Measurements from ENCODE around the gene PARD3B. TPM values are rescaled to one million over a fixed set of nuclear protein-coding genes. Genes with fewer than 3 reads are reported as not detected.
A peak's percentile ranks its signal among the peaks of the same experiment; 100 is the strongest.

Gene PARD3B
- polyA plus RNA-seq, 6 donors from 2014 or later = not detected

GRCh38 chr2:205056151-205056561 is 510.9 kb downstream of the PARD3B start:
- Mint-ChIP-seq H3K4me1 (no peaks in the 10 kb centered on the region), H3K9me3 (peaks cover 0 to 9% (median 0%) of the 10 kb centered on the region in 7 donors), H3K27me3 (no peaks in the 10 kb centered on the region), H3K27ac (no peak overlapping the region), H3K36me3 (no peaks in the 10 kb centered on the region), H3K4me3 (no peak overlapping the region)
- ATAC-seq (ENCODE audit: low read depth in 2 of 2) = no peak
- DNase-seq = no peak

DNA sequence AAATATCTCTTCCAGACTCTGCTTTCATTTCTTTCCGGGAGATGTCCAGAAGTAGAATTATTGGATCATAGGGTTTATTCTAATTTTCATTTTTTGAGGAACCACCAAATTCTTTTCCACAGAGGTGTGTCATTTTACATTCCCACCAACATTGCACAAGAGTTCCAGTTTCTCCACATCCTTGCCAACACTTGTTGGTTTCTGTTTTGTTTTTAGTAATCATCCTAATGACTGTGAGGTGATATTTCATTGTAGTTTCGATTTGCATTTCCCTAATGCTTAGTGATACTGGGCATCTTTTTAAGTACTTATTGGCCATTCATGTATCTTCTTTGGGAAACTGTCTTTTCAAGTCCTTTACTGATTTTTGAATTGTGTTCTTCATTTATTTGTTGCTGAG is 513.1 kb downstream of the PARD3B start:
- H3K4me3 Mint-ChIP-seq = no peak overlapping the region
- no peak for ATAC-seq (ENCODE audit: low read depth in 2 of 2)

GRCh38 chr2:205060269-205060668 is 515.0 kb downstream of the PARD3B start:
- Mint-ChIP-seq H3K27ac (no peak overlapping the region), H3K36me3 (no peaks in the 10 kb centered on the region), H3K4me1 (no peaks in the 10 kb centered on the region), H3K4me3 (no peak overlapping the region), H3K9me3 (peaks cover 0 to 9% (median 0%) of the 10 kb centered on the region in 7 donors), H3K27me3 (no peaks in the 10 kb centered on the region)
- no peak for DNase-seq
- no peak for ATAC-seq (ENCODE audit: low read depth in 2 of 2)

More for the DNA sequence above, 513.1 kb downstream of the PARD3B start:
- Mint-ChIP-seq H3K36me3 (no peaks in the 10 kb centered on the region), H3K27me3 (no peaks in the 10 kb centered on the region), H3K9me3 (peaks cover 0 to 9% (median 0%) of the 10 kb centered on the region in 7 donors), H3K27ac (no peak overlapping the region), H3K4me1 (no peaks in the 10 kb centered on the region)
- no peak for DNase-seq

- Mint-ChIP-seq H3K36me3 (no peaks in the 10 kb centered on the region), H3K9me3 (no peaks in the 10 kb centered on the region), H3K4me3 (no peak overlapping the region), H3K4me1 (no peaks in the 10 kb centered on the region), H3K27me3 (no peaks in the 10 kb centered on the region), H3K27ac (no peak overlapping the region)
- ATAC-seq (ENCODE audit: low read depth in 2 of 2) (no peak), DNase-seq (no peak)
Observed at GRCh38 chr2:205066081-205066480, 520.8 kb downstream of the PARD3B start.

- Mint-ChIP-seq H3K9me3 (no peaks in the 10 kb centered on the region), H3K4me3 (no peak overlapping the region), H3K27me3 (no peaks in the 10 kb centered on the region), H3K36me3 (no peaks in the 10 kb centered on the region), H3K4me1 (no peaks in the 10 kb centered on the region), H3K27ac (no peak overlapping the region)
- no peak for DNase-seq
- no peak for ATAC-seq (ENCODE audit: low read depth in 2 of 2)
Observed at GRCh38 chr2:205069928-205070327, 524.7 kb downstream of the PARD3B start.

- Mint-ChIP-seq H3K9me3 (no peaks in the 10 kb centered on the region), H3K4me3 (no peak overlapping the region), H3K36me3 (no peaks in the 10 kb centered on the region), H3K4me1 (no peaks in the 10 kb centered on the region), H3K27me3 (no peaks in the 10 kb centered on the region), H3K27ac (no peak overlapping the region)
- no peak for ATAC-seq (ENCODE audit: low read depth in 2 of 2)
- no peak for DNase-seq
Observed at GRCh38 chr2:205070889-205071288, 525.6 kb downstream of the PARD3B start.

DNA sequence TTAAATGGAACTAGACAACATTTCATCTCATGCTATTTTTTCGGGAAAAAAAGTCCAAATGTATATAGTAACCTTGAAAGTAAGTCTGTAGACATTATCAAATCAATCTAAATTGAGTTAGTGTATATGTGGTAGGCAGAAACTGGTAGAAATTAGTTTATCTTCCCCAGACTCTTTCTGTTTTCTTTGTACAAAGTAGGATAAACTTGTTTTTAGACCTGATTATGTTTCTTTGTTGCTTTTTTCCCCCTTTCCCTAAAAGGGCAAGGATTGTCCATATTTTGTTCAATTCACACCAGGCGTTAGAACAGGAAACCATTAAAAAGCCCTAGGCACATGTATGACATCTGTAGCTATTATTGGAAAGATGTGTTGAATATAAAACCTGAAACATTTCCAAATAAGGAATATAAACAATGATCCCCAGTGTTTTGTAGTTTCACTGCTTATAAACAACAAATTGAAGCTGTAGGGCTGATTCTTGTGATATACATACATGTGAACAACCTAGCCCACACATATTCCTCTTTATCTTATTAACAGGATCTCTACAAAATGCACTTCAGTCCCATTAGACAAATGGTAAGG is 528.3 kb downstream of the PARD3B start:
- H3K4me3 Mint-ChIP-seq = no peak overlapping the region
- DNase-seq (no peak), ATAC-seq (ENCODE audit: low read depth in 2 of 2) (no peak)
- H3K9me3 Mint-ChIP-seq = no peaks in the 10 kb centered on the region
- H3K27ac Mint-ChIP-seq = no peak overlapping the region
- H3K36me3 Mint-ChIP-seq = no peaks in the 10 kb centered on the region
- no peaks in the 10 kb centered on the region for H3K4me1 Mint-ChIP-seq
- no peaks in the 10 kb centered on the region for H3K27me3 Mint-ChIP-seq

- Mint-ChIP-seq H3K27ac (no peak overlapping the region), H3K9me3 (no peaks in the 10 kb centered on the region), H3K36me3 (no peaks in the 10 kb centered on the region), H3K4me3 (peak overlapping the region in 1 of 8 donors; percentile 53), H3K4me1 (no peaks in the 10 kb centered on the region), H3K27me3 (no peaks in the 10 kb centered on the region)
- DNase-seq (no peak), ATAC-seq (ENCODE audit: low read depth in 2 of 2) (no peak)
Observed at GRCh38 chr2:205076405-205076804, 531.1 kb downstream of the PARD3B start.

DNA sequence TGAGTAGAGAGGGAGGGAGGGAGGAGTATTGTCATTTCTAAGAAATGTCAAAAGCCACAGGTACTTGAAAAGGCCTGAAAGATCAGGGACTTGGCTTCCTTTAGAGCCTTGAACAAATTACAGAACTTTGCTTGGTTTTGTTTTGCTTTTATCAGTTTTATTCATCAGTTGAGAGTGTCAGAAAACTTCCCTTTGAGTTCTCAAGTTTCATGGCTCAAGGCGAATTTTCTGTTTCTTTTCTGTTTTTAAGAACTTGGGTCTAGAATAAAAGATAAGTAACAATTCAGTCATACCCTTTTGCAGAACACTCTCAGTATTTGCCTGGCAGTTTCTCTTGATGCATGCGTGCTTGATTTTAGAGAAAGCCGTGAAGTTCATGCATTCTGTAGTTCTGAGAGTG is 531.9 kb downstream of the PARD3B start:
- no peak for DNase-seq
- ATAC-seq (ENCODE audit: low read depth in 2 of 2) = no peak
- Mint-ChIP-seq H3K4me3 (no peak overlapping the region), H3K9me3 (no peaks in the 10 kb centered on the region), H3K4me1 (no peaks in the 10 kb centered on the region), H3K27ac (no peak overlapping the region), H3K36me3 (no peaks in the 10 kb centered on the region), H3K27me3 (no peaks in the 10 kb centered on the region)

DNA sequence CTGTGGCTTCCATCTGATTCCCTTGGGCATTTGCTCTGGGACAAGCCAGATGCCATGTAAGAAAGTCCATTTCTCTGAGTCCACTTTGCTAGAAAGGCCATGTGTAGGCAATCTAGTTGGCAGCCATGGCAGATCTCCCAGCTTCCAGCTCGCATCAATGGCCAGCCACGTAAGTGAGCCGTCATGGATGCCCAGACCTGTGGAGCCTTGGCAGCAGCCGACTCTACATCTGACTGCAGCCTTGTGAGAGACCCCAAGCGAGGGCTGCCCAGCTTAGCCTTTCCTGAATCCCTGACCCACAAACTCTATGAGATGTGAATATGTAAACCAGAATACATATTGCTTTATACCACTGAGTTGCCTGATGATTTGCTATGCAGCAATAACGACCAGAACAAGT is 533.5 kb downstream of the PARD3B start:
- no peak for ATAC-seq (ENCODE audit: low read depth in 2 of 2)
- DNase-seq = no peak
- Mint-ChIP-seq H3K9me3 (no peaks in the 10 kb centered on the region), H3K27me3 (no peaks in the 10 kb centered on the region), H3K36me3 (no peaks in the 10 kb centered on the region), H3K4me3 (no peak overlapping the region), H3K4me1 (no peaks in the 10 kb centered on the region), H3K27ac (no peak overlapping the region)

- H3K4me3 Mint-ChIP-seq = no peak overlapping the region
- no peak for DNase-seq
Observed at GRCh38 chr2:205079173-205079572, 533.9 kb downstream of the PARD3B start.

GRCh38 chr2:205086662-205087061 is 541.4 kb downstream of the PARD3B start:
- ATAC-seq (ENCODE audit: low read depth in 2 of 2) (no peak), DNase-seq (no peak)
- H3K27ac Mint-ChIP-seq = no peak overlapping the region
- H3K4me3 Mint-ChIP-seq = no peak overlapping the region
- H3K27me3 Mint-ChIP-seq = no peaks in the 10 kb centered on the region
- no peaks in the 10 kb centered on the region for H3K4me1 Mint-ChIP-seq
- H3K9me3 Mint-ChIP-seq = peaks cover 0 to 4% (median 0%) of the 10 kb centered on the region in 7 donors
- H3K36me3 Mint-ChIP-seq = no peaks in the 10 kb centered on the region

More at GRCh38 chr2:205079173-205079572, 533.9 kb downstream of the PARD3B start:
- Mint-ChIP-seq H3K36me3 (no peaks in the 10 kb centered on the region), H3K27ac (no peak overlapping the region), H3K9me3 (no peaks in the 10 kb centered on the region), H3K4me1 (no peaks in the 10 kb centered on the region), H3K27me3 (no peaks in the 10 kb centered on the region)
- no peak for ATAC-seq (ENCODE audit: low read depth in 2 of 2)

DNA sequence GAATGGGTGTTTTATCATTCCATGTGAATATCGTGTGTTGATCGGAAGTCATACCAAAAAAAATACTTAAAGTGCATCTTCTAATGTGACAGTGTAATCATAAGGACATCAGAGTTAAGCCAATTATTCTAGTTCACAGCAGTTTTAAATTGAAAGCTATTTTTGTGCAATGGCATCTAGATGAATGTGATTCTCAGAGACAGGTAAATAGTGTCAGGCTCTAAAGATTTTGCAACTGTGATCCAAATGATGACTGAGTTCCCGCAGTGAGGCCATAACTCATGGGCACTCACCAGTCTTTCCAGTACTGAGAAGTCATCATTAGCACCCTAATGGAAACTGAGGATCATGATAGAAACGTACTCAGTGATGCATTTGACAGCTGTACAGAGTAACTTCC is 542.6 kb downstream of the PARD3B start:
- Mint-ChIP-seq H3K4me1 (no peaks in the 10 kb centered on the region), H3K27ac (no peak overlapping the region), H3K36me3 (no peaks in the 10 kb centered on the region), H3K4me3 (no peak overlapping the region), H3K27me3 (peaks cover 0 to 6% (median 0%) of the 10 kb centered on the region in 3 donors), H3K9me3 (peaks cover 0 to 7% (median 0%) of the 10 kb centered on the region in 7 donors)
- ATAC-seq (ENCODE audit: low read depth in 2 of 2) (no peak), DNase-seq (no peak)

GRCh38 chr2:205089958-205090357 is 544.7 kb downstream of the PARD3B start:
- peaks cover 0 to 10% (median 0%) of the 10 kb centered on the region in 3 donors for H3K27me3 Mint-ChIP-seq
- H3K9me3 Mint-ChIP-seq = peaks cover 0 to 7% (median 0%) of the 10 kb centered on the region in 7 donors
- DNase-seq (no peak), ATAC-seq (ENCODE audit: low read depth in 2 of 2) (no peak)
- no peaks in the 10 kb centered on the region for H3K36me3 Mint-ChIP-seq
- no peak overlapping the region for H3K4me3 Mint-ChIP-seq
- no peaks in the 10 kb centered on the region for H3K4me1 Mint-ChIP-seq
- H3K27ac Mint-ChIP-seq = no peak overlapping the region

- Mint-ChIP-seq H3K36me3 (no peaks in the 10 kb centered on the region), H3K4me3 (no peak overlapping the region), H3K27ac (no peak overlapping the region), H3K27me3 (peaks cover 0 to 10% (median 0%) of the 10 kb centered on the region in 3 donors), H3K4me1 (no peaks in the 10 kb centered on the region), H3K9me3 (peaks cover 0 to 7% (median 0%) of the 10 kb centered on the region in 7 donors)
- ATAC-seq (ENCODE audit: low read depth in 2 of 2) (no peak), DNase-seq (no peak)
Observed at GRCh38 chr2:205091411-205091810, 546.1 kb downstream of the PARD3B start.
